GM21367 (cell line): Measurements from ENCODE around the gene PRDM8.
A peak's percentile ranks its signal among the peaks of the same experiment; 100 is the strongest.

ENCODE experiments used
- ATAC-seq: cut with Tn5 transposase; IDR thresholded peaks from one replicate; pipeline ENCODE4 v1.9.1; 2021; ENCODE audit not compliant: unreplicated experiment

PRDM8 gene

GRCh38 chr4:80183250-80184052, 13.9 kb upstream of the PRDM8 start:
- ATAC-seq, result peak; percentile 48

- ATAC-seq, result peak; percentile 91
Observed at GRCh38 chr4:80184053-80184824, 13.1 kb upstream of the PRDM8 start.

DNA sequence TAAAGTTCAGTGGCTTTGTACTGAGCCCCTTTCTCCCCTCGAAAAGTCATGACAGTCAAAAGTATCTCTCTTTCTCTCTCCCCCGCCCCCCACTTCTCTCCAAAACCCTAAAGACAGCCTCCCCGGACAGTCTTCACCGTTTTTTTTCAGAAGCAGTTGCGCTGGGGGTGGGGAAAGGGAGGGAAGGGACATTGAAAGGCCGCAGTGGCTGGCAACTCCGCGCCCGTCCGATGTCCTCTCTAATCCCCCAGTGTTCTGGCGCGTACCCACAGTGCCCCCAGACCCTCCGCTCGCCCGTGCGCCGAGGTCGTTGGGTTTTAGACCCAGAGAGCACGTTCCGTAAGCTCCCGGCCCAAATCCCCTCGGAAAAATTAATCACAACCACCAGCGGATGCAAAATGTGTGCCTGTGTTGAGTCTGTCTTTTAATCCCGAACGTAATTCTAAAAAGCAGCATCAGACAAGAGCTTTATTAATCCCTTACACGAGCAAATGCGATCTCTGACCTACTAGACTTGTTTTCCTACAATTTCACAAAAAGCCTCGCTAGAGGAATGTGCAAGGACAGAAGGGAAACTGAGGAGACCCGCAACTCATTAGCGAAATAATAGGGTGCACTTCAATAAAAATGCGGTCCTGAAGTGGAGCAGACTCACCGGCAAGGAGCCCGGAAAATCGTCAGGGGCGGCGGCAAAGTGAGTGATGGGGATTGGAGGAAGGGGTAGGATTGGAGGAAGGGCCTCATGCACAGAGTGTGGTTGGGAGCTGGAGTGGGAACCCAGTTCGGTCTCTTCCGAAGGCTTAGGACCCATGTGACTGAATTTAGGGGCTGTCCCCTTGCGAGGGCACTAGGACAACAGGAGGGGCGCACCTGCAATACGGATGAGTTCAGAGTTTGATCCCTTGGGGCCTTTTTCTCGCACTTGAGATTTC, 12.2 kb upstream of the PRDM8 start:
- ATAC-seq, result no peak

DNA sequence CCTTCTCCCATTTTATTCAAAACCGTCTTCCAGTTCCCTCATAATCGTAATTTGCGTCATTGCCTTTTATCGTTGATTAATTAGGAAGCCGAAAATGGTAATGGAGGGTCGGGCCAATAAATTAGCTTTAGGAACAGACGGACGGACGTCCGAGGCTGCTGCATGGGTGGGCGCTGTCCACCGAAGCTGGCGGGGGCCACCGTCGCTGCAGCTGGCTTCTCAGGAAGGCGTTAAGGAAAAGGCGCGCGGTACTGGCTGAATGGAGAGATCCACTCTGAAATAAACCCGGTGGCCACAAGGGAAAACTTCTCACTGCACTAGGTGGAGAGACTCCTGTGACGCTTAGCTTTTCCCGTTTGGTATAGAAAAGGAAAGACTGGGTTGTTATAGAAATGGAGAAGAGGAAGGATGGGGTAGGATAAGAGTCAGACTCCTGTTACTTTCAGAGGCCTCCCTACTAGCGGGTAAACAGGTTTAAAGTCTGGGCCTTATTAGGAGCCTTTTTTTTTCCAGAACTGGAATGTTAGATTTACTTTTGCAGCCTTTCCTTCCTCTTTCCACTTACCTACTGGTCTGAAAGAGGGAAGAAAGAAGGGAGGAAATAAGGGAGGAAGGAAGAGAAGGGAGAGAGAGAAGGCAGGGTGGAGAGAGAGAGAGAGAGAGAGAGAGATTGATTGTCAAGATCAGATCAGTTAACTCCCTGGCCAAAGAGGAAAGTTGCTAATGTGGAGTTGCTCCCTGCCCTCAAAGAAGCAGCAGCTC, 11.3 kb upstream of the PRDM8 start:
- ATAC-seq, result no peak

GRCh38 chr4:80186676-80187075, 10.6 kb upstream of the PRDM8 start:
- no peak for ATAC-seq

DNA sequence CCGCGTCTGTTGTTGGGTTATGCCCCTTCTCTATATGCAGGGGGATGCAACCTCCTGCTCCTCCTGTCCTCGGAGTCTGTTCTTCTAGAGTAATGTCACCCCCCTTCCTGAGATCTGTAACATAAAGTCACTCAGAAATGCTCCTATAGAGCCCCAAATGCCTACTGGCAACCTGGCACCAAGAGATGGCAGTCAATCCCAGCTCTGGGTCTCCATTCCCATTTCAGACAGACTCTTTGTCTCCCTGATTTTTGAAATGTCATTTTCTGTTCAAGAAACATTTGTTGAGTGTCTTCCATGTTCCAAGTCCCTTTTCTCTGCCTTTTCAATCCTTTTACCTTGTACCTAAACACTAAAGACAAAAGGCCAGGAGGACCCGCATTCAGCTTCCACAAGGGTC, 9.6 kb upstream of the PRDM8 start:
- ATAC-seq, result no peak

DNA sequence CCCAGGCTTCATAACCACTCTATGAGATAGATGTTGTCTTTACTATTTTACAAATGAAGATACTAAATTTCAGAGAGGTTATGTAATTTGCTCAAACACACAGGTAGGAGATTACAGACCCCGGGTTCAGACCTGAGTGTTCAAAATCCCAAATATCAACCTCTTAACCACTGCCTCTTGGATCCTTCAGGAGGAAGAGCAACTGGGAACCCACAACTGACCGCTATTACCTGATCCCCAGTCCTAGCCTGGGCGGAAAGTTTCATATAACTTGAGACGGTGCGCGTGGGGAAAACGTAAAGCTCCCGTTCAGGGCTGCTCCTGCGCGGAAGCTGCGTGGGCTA, 8.9 kb upstream of the PRDM8 start:
- no peak for ATAC-seq

GRCh38 chr4:80188801-80189458, 8.4 kb upstream of the PRDM8 start:
- ATAC-seq, result no peak

- no peak for ATAC-seq
Observed at GRCh38 chr4:80189581-80189955, 7.7 kb upstream of the PRDM8 start.

DNA sequence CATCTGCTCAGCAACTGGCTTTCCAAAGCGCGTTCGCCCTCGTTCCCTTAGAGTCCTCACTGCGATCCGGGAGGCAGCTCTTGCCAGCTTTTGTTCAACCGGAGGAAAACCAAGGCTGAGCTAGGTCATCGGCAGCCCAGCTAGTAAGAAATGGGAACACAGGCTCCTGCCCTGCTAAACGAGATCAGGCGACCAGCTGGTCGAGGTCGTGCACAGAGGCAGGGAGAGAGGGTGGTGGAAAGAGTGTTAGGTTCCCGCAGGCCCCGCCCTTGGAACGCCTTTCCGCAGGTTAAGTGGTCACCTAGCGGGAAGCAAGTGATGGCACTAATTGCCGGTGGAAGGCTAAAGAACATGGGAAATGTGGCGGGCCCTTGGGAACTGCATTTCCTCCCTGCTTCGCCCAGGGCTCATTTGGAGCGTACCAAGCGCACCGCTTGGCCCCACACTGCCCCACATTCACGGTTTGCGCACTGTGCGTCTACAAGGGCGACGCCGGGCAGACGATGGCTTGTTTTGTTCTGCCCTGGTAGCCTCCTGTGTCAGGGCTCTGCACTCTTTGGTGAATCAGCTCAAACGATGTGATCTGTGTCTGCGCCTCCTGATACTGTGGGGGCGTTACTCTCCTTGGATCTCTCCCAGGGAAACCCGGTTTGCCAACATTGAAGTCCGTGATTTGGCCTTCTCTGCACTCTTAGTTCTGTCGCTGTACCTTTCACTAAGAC, 7.2 kb upstream of the PRDM8 start:
- no peak for ATAC-seq

GRCh38 chr4:80192252-80192866, 4.9 kb upstream of the PRDM8 start:
- ATAC-seq, result no peak

GRCh38 chr4:80192937-80193336, 4.4 kb upstream of the PRDM8 start:
- ATAC-seq, result no peak

- no peak for ATAC-seq
Observed at GRCh38 chr4:80195441-80196140, 1.7 kb upstream of the PRDM8 start.

- no peak for ATAC-seq
Observed at GRCh38 chr4:80196259-80196921, 913 bp upstream of the PRDM8 start.

- ATAC-seq, result no peak
Observed at GRCh38 chr4:80197601-80198440, 518 bp downstream of the PRDM8 start.

- no peak for ATAC-seq
Observed at GRCh38 chr4:80198441-80198837, 1.1 kb downstream of the PRDM8 start.

DNA sequence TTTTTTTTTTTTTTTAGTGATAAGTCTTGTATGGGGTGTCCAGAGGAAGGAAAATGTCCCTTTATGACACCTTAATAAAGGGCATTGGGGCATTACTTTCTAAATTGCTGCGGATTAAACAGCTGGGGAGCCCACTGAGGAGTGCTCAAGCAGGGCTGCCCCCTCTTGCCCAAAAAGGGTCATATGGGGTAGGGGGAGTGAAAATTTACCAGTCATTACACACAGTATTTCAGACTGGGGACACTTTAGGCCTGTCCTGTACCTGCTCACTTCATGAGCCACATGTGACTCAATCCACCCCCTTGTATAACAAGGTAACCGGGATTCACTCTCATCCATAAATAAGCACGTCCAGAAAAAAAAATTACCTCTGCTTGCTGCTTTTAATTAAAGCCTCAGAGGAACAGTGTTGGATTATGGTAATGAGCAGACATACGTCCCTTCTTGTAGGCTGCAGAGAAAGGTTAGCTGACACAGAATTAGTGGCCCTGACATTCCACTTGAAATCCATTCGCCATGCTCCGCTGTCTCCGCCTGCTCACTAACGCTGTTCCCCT, 1.8 kb downstream of the PRDM8 start:
- no peak for ATAC-seq
